DOHH2 (cell line): Measurements from ENCODE around the gene B4GALT5.
"Not testable (repeated sequence)": the region's sequence is repeated elsewhere in the genome, so short reads cannot be mapped to it uniquely, and the experiment has no call there.

Experiments
- H3F3A ChIP-seq: fragments of 200-600 bp; sonication (generic), shearing (Covaris generic); 2 replicates; pipeline ENCODE4 v1.6.0; 2016; ENCODE audit warnings: antibody characterized with exemption, mild to moderate bottlenecking; ENCODE audit not compliant: control insufficient read depth, insufficient read depth
- H3K27ac ChIP-seq: fragments of 200-600 bp; sonication (generic); 2 replicates; pipeline ENCODE4 v1.5.1; 2014; ENCODE audit warnings: low read depth, mild to moderate bottlenecking, low read length, moderate library complexity
- H3K27me3 ChIP-seq: fragments of 200-600 bp; sonication (generic); 2 replicates; pipeline ENCODE4 v1.6.1; 2014; ENCODE audit warnings: mild to moderate bottlenecking, low read length, mixed read lengths; ENCODE audit not compliant: control insufficient read depth
- H3K36me3 ChIP-seq: fragments of 200-600 bp; sonication (generic); 2 replicates; pipeline ENCODE4 v1.6.1; 2014; ENCODE audit warnings: mild to moderate bottlenecking, low read length, moderate library complexity, mixed read lengths; ENCODE audit not compliant: control insufficient read depth
- H3K4me1 ChIP-seq: fragments of 200-600 bp; sonication (generic); 2 replicates; pipeline ENCODE4 v1.6.1; 2014; ENCODE audit warnings: mild to moderate bottlenecking, low read length, mixed read lengths; ENCODE audit not compliant: control insufficient read depth
- H3K4me2 ChIP-seq: fragments of 200-600 bp; sonication (generic); 2 replicates; pipeline ENCODE4 v1.6.0; 2014; ENCODE audit warnings: mild to moderate bottlenecking, low read length, moderate library complexity
- H3K4me3 ChIP-seq: fragments of 200-600 bp; sonication (generic); 2 replicates; pipeline ENCODE4 v1.5.1; 2014; ENCODE audit warnings: mild to moderate bottlenecking, low read length, mixed read lengths
- H3K79me2 ChIP-seq: fragments of 200-600 bp; sonication (generic); 2 replicates; pipeline ENCODE4 v1.6.1; 2014; ENCODE audit warnings: mild to moderate bottlenecking, low read length, mixed read lengths; ENCODE audit not compliant: control insufficient read depth
- H3K9me2 ChIP-seq: fragments of 200-600 bp; sonication (generic); replicated peaks from 2 replicates; pipeline ENCODE4 v1.6.1; 2014; ENCODE audit warnings: mild to moderate bottlenecking, low read length, mixed read lengths; ENCODE audit not compliant: control insufficient read depth
- H3K9me3 ChIP-seq: fragments of 200-600 bp; sonication (generic); 2 replicates; pipeline ENCODE4 v1.6.1; 2014; ENCODE audit warnings: antibody characterized with exemption, low read length, mixed read lengths; ENCODE audit not compliant: control insufficient read depth, insufficient read depth
- H4K20me1 ChIP-seq: fragments of 200-600 bp; sonication (generic); 2 replicates; pipeline ENCODE4 v1.6.0; 2014; ENCODE audit warnings: low read depth, mild to moderate bottlenecking, antibody characterized with exemption, low read length, moderate library complexity; ENCODE audit not compliant: control insufficient read depth, insufficient read depth
- EZH2phosphoT487 ChIP-seq: fragments of 200-600 bp; sonication (generic); IDR thresholded peaks from 2 replicates; pipeline ENCODE4 v1.6.1; 2017; ENCODE audit warnings: borderline replicate concordance, mild to moderate bottlenecking, antibody characterized with exemption, low read length, moderate library complexity, mixed read lengths
- TF ChIP-seq, protein P1 (sequence below): fragments of 200-600 bp; sonication (generic); IDR thresholded peaks from one replicate; pipeline ENCODE4 v1.5.1; 2014; ENCODE audit warnings: antibody characterized with exemption, mild to moderate bottlenecking, low read depth, low read length; ENCODE audit not compliant: poor library complexity, severe bottlenecking

Gene B4GALT5, protein sequence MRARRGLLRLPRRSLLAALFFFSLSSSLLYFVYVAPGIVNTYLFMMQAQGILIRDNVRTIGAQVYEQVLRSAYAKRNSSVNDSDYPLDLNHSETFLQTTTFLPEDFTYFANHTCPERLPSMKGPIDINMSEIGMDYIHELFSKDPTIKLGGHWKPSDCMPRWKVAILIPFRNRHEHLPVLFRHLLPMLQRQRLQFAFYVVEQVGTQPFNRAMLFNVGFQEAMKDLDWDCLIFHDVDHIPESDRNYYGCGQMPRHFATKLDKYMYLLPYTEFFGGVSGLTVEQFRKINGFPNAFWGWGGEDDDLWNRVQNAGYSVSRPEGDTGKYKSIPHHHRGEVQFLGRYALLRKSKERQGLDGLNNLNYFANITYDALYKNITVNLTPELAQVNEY

DNA sequence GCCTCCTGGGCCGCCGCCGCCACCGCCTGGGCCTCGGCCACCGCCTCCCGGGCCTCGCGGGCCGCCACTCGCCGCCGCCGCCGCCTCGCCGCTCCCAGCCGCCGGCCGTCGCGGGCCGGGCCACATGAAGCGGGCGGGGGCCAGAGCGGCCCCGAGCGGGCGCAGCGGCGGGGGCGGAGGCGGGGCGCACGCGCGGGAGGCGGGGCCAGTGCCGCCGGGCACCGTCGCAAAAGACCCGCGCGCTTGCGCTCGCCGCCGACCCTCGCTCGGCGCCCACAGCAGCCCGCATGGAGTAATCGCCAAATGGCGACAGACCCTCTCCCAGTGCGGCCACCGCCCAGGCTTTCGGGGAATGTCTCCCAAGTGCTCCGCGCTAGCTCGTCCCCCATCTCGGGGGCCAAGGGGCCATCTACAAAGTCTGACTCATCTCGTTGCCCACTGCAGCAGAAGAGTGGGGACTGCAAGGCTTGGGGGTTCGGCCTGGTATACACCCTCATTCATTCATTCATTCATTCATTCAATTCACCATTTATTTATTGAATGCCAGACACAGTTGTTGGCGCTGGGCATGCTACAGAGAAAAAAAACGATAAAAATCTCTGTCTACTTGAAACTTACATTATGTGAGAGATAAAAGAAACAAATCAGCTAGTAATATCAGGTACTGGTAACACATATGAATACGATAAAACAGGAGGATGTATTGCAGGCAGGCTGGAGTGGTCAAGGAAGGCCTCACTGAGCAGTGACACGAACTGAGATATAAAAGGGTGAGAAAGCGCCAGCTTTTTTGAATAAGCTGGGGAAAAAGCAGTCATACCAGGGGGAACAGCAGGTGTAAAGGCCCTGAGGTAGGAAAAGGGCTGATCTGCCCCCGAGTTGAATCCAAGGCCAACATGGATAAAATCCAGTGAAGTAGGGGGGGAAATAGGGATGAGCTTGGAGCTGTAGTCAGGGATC lies at the start of gene B4GALT5:
B4GALT5 (minus strand) TSS at position 126 of the 960 bp plus-strand sequence. CDS start 188 bp downstream, outside the sequence.
- Histone ChIP-seq H3K36me3 (peaks cover 11% of the 10 kb centered on the region), H3K79me2 (peaks cover 52% of the 10 kb centered on the region), H3K4me2 (peak within 1 kb of the TSS; percentile 80), H3K4me3 (peak within 1 kb of the TSS; percentile 94), H3K9me3 (no peaks in the 10 kb centered on the region), H3F3A (peaks cover 4% of the 10 kb centered on the region; the same call in 1 of the 2 replicates), H3K4me1 (peaks cover 45% of the 10 kb centered on the region), H3K9me2 (no peaks in the 10 kb centered on the region), H3K27ac (peak within 1 kb of the TSS; percentile 62), H4K20me1 (peaks cover 8% of the 10 kb centered on the region; the same call in 1 of the 2 replicates), H3K27me3 (no peaks in the 10 kb centered on the region)
- TF ChIP-seq, protein P1, sequence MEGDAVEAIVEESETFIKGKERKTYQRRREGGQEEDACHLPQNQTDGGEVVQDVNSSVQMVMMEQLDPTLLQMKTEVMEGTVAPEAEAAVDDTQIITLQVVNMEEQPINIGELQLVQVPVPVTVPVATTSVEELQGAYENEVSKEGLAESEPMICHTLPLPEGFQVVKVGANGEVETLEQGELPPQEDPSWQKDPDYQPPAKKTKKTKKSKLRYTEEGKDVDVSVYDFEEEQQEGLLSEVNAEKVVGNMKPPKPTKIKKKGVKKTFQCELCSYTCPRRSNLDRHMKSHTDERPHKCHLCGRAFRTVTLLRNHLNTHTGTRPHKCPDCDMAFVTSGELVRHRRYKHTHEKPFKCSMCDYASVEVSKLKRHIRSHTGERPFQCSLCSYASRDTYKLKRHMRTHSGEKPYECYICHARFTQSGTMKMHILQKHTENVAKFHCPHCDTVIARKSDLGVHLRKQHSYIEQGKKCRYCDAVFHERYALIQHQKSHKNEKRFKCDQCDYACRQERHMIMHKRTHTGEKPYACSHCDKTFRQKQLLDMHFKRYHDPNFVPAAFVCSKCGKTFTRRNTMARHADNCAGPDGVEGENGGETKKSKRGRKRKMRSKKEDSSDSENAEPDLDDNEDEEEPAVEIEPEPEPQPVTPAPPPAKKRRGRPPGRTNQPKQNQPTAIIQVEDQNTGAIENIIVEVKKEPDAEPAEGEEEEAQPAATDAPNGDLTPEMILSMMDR: no peak
- TF ChIP-seq EZH2phosphoT487: no peak

DNA sequence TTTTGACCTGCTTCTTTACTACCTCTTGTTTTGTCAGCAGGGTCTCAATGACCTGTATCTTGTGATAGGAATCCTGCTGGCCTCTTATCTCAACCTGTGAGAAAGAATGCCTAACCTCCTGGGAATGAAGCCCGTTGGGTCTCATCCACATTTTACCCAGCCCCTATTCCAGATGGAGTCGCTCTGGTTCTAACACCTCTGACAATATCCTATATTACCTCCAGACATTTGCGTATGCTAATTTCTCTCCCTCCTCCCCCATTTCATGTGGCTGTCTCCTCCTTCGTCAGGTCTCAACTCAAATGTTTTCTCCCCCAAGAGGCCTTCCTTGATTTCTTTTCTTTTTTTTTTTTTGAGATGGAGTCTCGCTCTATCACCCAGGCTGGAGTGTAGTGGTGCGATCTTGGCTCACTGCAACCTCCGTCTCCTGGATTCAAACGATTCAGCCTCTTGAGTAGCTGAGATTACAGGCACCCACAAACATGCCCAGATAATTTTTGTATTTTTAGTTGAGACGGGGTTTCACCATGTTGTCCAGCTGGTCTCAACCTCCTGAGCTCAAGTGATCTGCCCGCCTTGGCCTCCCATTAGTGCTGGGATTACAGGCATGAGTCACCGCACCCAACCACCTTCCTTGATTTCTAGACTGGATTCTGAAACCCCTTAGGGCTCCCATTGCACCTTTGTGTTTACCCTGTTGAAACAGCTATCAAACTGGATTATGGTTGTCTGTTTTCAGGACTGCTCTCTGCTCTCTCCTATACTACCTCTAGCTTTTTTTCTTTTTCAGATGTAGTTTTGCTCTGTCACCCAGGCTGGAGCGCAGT lies 49.5 kb upstream of the B4GALT5 start:
- no peaks in the 10 kb centered on the region for H3K36me3 ChIP-seq
- H3K9me3 ChIP-seq: no peaks in the 10 kb centered on the region
- no peak for TF ChIP-seq EZH2phosphoT487
- TF ChIP-seq, protein P1: no peak
- H3K27me3 ChIP-seq: peaks cover 11% of the 10 kb centered on the region
- H3K79me2 ChIP-seq: no peaks in the 10 kb centered on the region
- no peaks in the 10 kb centered on the region for H4K20me1 ChIP-seq
- no peak overlapping the region for H3K4me3 ChIP-seq
- no peaks in the 10 kb centered on the region for H3F3A ChIP-seq
- no peaks in the 10 kb centered on the region for H3K9me2 ChIP-seq
- H3K27ac ChIP-seq: no peak overlapping the region
- H3K4me1 ChIP-seq: peaks cover under 1% of the 10 kb centered on the region
- H3K4me2 ChIP-seq: no peak overlapping the region

DNA sequence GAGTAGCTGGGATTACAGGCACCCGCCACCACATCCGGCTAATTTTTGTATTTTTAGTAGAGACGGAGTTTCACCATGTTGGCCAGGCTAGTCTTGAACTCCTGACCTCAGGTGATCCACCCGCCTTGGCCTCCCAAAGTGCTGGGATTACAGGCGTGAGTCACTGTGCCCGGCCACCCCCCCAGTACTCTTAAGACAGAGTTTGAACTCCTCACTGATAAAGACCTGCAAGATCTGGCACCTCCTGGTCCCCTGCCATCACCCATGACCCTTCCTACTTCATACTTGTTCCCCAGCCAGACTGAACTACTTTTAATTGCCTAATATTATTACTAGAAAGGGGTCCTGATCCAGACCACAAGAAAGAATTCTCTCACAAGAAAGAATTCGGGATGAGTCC lies 48.2 kb upstream of the B4GALT5 start:
- H3K4me3 ChIP-seq, H3K4me1 ChIP-seq, H3K79me2 ChIP-seq, H3K4me2 ChIP-seq, H3K9me3 ChIP-seq, H3K36me3 ChIP-seq, H3K9me2 ChIP-seq, H3K27ac ChIP-seq, H4K20me1 ChIP-seq, H3F3A ChIP-seq: not testable (repeated sequence)
- peaks cover 14% of the 10 kb centered on the region for H3K27me3 ChIP-seq
